ENCODE measurements around the gene MT1H. TPM values are rescaled to one million over a fixed set of nuclear protein-coding genes. Genes with fewer than 3 reads are reported as not detected.
A peak's percentile ranks its signal among the peaks of the same experiment; 100 is the strongest.

Gene MT1H
- total RNA-seq, 1 donor from 2014 or later = not detected

GRCh38 chr16:56675685-56676210, 6.1 kb downstream of the MT1H start:
- peaks cover 7% of the 10 kb centered on the region for H3K4me1 Mint-ChIP-seq (ENCODE audit: low read depth)
- H3K27ac Mint-ChIP-seq = no peak overlapping the region
- no peaks in the 10 kb centered on the region for H3K9me3 Mint-ChIP-seq (ENCODE audit: low read depth)
- no peaks in the 10 kb centered on the region for H3K36me3 Mint-ChIP-seq (ENCODE audit: insufficient read depth)
- peak overlapping the region; percentile 45 for H3K4me3 Mint-ChIP-seq (ENCODE audit: low read depth)
- H3K27me3 Mint-ChIP-seq = peaks cover 93% of the 10 kb centered on the region
- no peak for TF ChIP-seq CTCF (IDR thresholded peaks at IDR 0.05; ENCODE audit: unreplicated experiment)
- DNase-seq (ENCODE audit: low spot score, unreplicated experiment) = no peak

GRCh38 chr16:56677474-56677873, 7.9 kb downstream of the MT1H start:
- Mint-ChIP-seq H3K36me3 (ENCODE audit: insufficient read depth) (no peaks in the 10 kb centered on the region), H3K9me3 (ENCODE audit: low read depth) (no peaks in the 10 kb centered on the region), H3K4me3 (ENCODE audit: low read depth) (no peak overlapping the region), H3K4me1 (ENCODE audit: low read depth) (peaks cover 7% of the 10 kb centered on the region), H3K27me3 (peaks cover 92% of the 10 kb centered on the region), H3K27ac (no peak overlapping the region)
- no peak for TF ChIP-seq CTCF (IDR thresholded peaks at IDR 0.05; ENCODE audit: unreplicated experiment)
- DNase-seq (ENCODE audit: low spot score, unreplicated experiment) = no peak

- no peaks in the 10 kb centered on the region for H3K36me3 Mint-ChIP-seq (ENCODE audit: insufficient read depth)
- H3K4me1 Mint-ChIP-seq (ENCODE audit: low read depth) = peaks cover 7% of the 10 kb centered on the region
- peaks cover 92% of the 10 kb centered on the region for H3K27me3 Mint-ChIP-seq
- H3K27ac Mint-ChIP-seq = no peak overlapping the region
- TF ChIP-seq CTCF (IDR thresholded peaks at IDR 0.05; ENCODE audit: unreplicated experiment) = no peak
- no peaks in the 10 kb centered on the region for H3K9me3 Mint-ChIP-seq (ENCODE audit: low read depth)
- DNase-seq (ENCODE audit: low spot score, unreplicated experiment) = no peak
- no peak overlapping the region for H3K4me3 Mint-ChIP-seq (ENCODE audit: low read depth)
Observed at GRCh38 chr16:56679078-56679730, 9.6 kb downstream of the MT1H start.

GRCh38 chr16:56679818-56680217, 10.2 kb downstream of the MT1H start:
- Mint-ChIP-seq H3K36me3 (ENCODE audit: insufficient read depth) (no peaks in the 10 kb centered on the region), H3K27ac (no peak overlapping the region), H3K4me3 (ENCODE audit: low read depth) (no peak overlapping the region), H3K27me3 (peaks cover 91% of the 10 kb centered on the region), H3K9me3 (ENCODE audit: low read depth) (no peaks in the 10 kb centered on the region), H3K4me1 (ENCODE audit: low read depth) (peaks cover 7% of the 10 kb centered on the region)
- no peak for DNase-seq (ENCODE audit: low spot score, unreplicated experiment)
- TF ChIP-seq CTCF (IDR thresholded peaks at IDR 0.05; ENCODE audit: unreplicated experiment) = no peak

GRCh38 chr16:56681939-56682702, 12.5 kb downstream of the MT1H start, which contains the start of gene MT1X:
Gene MT1X, plus strand, starts transcription at chr16:56682470. Its CDS starts 71 bp downstream, at chr16:56682541.
- H3K27ac Mint-ChIP-seq = no peak within 1 kb of the TSS
- peaks cover 6% of the 10 kb centered on the region for H3K9me3 Mint-ChIP-seq (ENCODE audit: low read depth)
- peak within 1 kb of the TSS; percentile 71 for H3K4me3 Mint-ChIP-seq (ENCODE audit: low read depth)
- DNase-seq (ENCODE audit: low spot score, unreplicated experiment) = peak; percentile 51
- no peaks in the 10 kb centered on the region for H3K4me1 Mint-ChIP-seq (ENCODE audit: low read depth)
- TF ChIP-seq CTCF (IDR thresholded peaks at IDR 0.05; ENCODE audit: unreplicated experiment) = no peak
- peaks cover 3% of the 10 kb centered on the region for H3K36me3 Mint-ChIP-seq (ENCODE audit: insufficient read depth)
- peaks cover 83% of the 10 kb centered on the region for H3K27me3 Mint-ChIP-seq

Measured in progenitor cell of endocrine pancreas (in vitro differentiated cells).